ENCODE data around the gene ZC3HAV1. TPM values are rescaled to one million over a fixed set of nuclear protein-coding genes. Genes with fewer than 3 reads are reported as not detected.
"Not testable (repeated sequence)": the region's sequence is repeated elsewhere in the genome, so short reads cannot be mapped to it uniquely, and the experiment has no call there.

ZC3HAV1 gene
- total RNA-seq, 1 donor from 2014 or later, result 20.9 TPM

GRCh38 chr7:139084709-139085108 lies 24.8 kb downstream of the ZC3HAV1 start:
- no peak for DNase-seq

- DNase-seq, result no peak
Measured at GRCh38 chr7:139081584-139081983, 27.9 kb downstream of the ZC3HAV1 start.

GRCh38 chr7:139080905-139081304 lies 28.6 kb downstream of the ZC3HAV1 start:
- no peak for DNase-seq

- no peak for DNase-seq
Measured at GRCh38 chr7:139079861-139080260, 29.7 kb downstream of the ZC3HAV1 start.

GRCh38 chr7:139078911-139079310 lies 30.6 kb downstream of the ZC3HAV1 start:
- DNase-seq, result no peak

GRCh38 chr7:139078399-139078798 lies 31.1 kb downstream of the ZC3HAV1 start:
- no peak for DNase-seq

- DNase-seq, result not testable (repeated sequence)
Measured at GRCh38 chr7:139077706-139078105, 31.8 kb downstream of the ZC3HAV1 start.

- no peak for DNase-seq
Measured at GRCh38 chr7:139075871-139076686, 33.4 kb downstream of the ZC3HAV1 start.

- DNase-seq, result peak; percentile 72
Measured at GRCh38 chr7:139075031-139075652, 34.4 kb downstream of the ZC3HAV1 start.

GRCh38 chr7:139072796-139073195 lies 36.7 kb downstream of the ZC3HAV1 start:
- no peak for DNase-seq

GRCh38 chr7:139071680-139072079 lies 37.8 kb downstream of the ZC3HAV1 start:
- no peak for DNase-seq

- DNase-seq, result no peak
Measured at GRCh38 chr7:139068544-139069399, 40.7 kb downstream of the ZC3HAV1 start.

GRCh38 chr7:139066315-139066714 lies 43.2 kb downstream of the ZC3HAV1 start:
- DNase-seq, result no peak

- no peak for DNase-seq
Measured at GRCh38 chr7:139065323-139065722, 44.2 kb downstream of the ZC3HAV1 start.

GRCh38 chr7:139061416-139061815 lies 48.1 kb downstream of the ZC3HAV1 start:
- no peak for DNase-seq

- no peak for DNase-seq
Measured at GRCh38 chr7:139060695-139061237, 48.8 kb downstream of the ZC3HAV1 start.

GRCh38 chr7:139059905-139060304 lies 49.6 kb downstream of the ZC3HAV1 start:
- DNase-seq, result no peak

- DNase-seq, result peak; percentile 86
Measured at GRCh38 chr7:139058943-139059342, 50.6 kb downstream of the ZC3HAV1 start.

GRCh38 chr7:139055674-139056073 lies 53.8 kb downstream of the ZC3HAV1 start:
- DNase-seq, result no peak

GRCh38 chr7:139054656-139055055 lies 54.9 kb downstream of the ZC3HAV1 start:
- DNase-seq, result not testable (repeated sequence)

- DNase-seq, result no peak
Measured at GRCh38 chr7:139054101-139054500, 55.4 kb downstream of the ZC3HAV1 start.

GRCh38 chr7:139051655-139052054 lies 57.9 kb downstream of the ZC3HAV1 start:
- no peak for DNase-seq

- DNase-seq, result no peak
Measured at GRCh38 chr7:139049936-139050335, 59.6 kb downstream of the ZC3HAV1 start.

All from skin of body (tissue), 2 donors.